Right atrium auricular region (tissue), 2 donors: ENCODE data around the gene PNPLA6. TPM values are rescaled to one million over a fixed set of nuclear protein-coding genes. Genes with fewer than 3 reads are reported as not detected.

Experiments used
- DNase-seq: peaks from one replicate; pipeline ENCODE4 v3.0.0-alpha.2; 2019; ENCODE audit warnings: low spot score
- H3K27ac ChIP-seq, 2 donors: fragments of 200-600 bp; sonication (generic); 1 replicate in 1 of 2; 2 replicates in 1 of 2; pipeline ENCODE4 v1.5.1; 2016 to 2019
- H3K27me3 ChIP-seq, 2 donors: fragments of 200-600 bp; sonication (generic); one replicate each; pipeline versions ENCODE4 v1.5.1 to v1.6.0; 2017 to 2019
- H3K36me3 ChIP-seq: fragments of 200-600 bp; sonication (generic); one replicate; pipeline ENCODE4 v1.5.1; 2016
- H3K4me1 ChIP-seq, 2 donors: fragments of 200-600 bp; sonication (generic); one replicate each; pipeline versions ENCODE4 v1.5.1 to v1.6.0; 2017 to 2019
- H3K4me3 ChIP-seq, 2 donors: fragments of 200-600 bp; sonication (generic); 1 replicate in 1 of 2; 2 replicates in 1 of 2; pipeline ENCODE4 v1.5.1; 2017 to 2019; ENCODE audit warnings: mild to moderate bottlenecking in 1 of 2, moderate library complexity in 1 of 2
- H3K9me3 ChIP-seq, 2 donors: fragments of 200-600 bp; sonication (generic); one replicate each; pipeline ENCODE4 v1.5.1; 2019
- CTCF ChIP-seq, 2 donors: fragments of 200-600 bp; sonication (generic); IDR thresholded peaks; one replicate each; pipeline ENCODE4 v1.5.1; 2019; ENCODE audit warnings: antibody characterized with exemption in 2 of 2
- total RNA-seq, 2 donors: library from RNA; depleted of rRNA; stranded (reverse); fragments of >200 nt; gene quantifications; one replicate each; pipeline ENCODE4 v1.1.0, GENCODE V29; 2016

Gene PNPLA6
- total RNA-seq, 2 donors from 2014 or later = 45.3 to 70.6 TPM

DNA sequence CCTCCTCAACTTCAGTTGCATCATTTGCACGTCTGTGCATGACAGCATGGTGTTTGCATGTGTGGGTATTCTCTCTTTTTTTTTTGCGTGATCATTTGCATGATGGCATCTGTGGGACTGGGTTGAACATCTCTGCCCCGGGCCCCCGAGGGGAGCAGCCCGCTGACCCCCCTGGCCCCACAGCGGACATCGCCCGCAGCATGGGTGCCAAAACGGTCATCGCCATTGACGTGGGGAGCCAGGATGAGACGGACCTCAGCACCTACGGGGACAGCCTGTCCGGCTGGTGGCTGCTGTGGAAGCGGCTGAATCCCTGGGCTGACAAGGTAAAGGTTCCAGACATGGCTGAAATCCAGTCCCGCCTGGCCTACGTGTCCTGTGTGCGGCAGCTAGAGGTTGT lies 23.1 kb downstream of the PNPLA6 start:
- peaks cover 69% of the 10 kb centered on the region for H3K36me3 ChIP-seq
- TF ChIP-seq CTCF (IDR thresholded peaks at IDR 0.05) = no peak

DNA sequence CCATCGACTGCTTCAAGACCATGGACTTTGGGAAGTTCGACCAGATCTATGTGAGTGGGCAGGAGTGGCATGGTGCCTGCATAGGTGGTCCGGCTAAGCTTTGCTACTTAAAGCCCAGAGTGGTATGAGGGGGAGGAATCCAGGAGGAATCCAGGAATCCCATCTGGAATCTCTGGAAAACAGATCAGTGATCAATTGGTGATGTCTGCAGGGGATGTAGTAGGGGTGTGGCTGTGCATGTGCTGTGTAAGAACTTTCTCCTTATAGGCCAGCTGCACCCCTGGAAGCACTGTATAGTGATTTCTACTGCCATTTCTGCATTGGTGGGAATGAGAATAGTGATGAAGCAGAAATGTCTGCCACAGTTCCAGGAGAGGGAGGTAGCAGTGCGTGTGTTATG lies 23.6 kb downstream of the PNPLA6 start:
- no peaks in the 10 kb centered on the region for H3K27me3 ChIP-seq
- H3K27ac ChIP-seq = no peak overlapping the region
- DNase-seq = no peak
- no peaks in the 10 kb centered on the region for H3K4me1 ChIP-seq
- H3K4me3 ChIP-seq = no peak overlapping the region
- no peak for TF ChIP-seq CTCF (IDR thresholded peaks at IDR 0.05)
- H3K36me3 ChIP-seq = peaks cover 65% of the 10 kb centered on the region
- H3K9me3 ChIP-seq = no peaks in the 10 kb centered on the region

More for the DNA sequence above, 23.1 kb downstream of the PNPLA6 start:
- H3K4me3 ChIP-seq = no peak overlapping the region
- no peaks in the 10 kb centered on the region for H3K27me3 ChIP-seq
- no peaks in the 10 kb centered on the region for H3K9me3 ChIP-seq
- no peak for DNase-seq
- no peak overlapping the region for H3K27ac ChIP-seq
- H3K4me1 ChIP-seq = no peaks in the 10 kb centered on the region

DNA sequence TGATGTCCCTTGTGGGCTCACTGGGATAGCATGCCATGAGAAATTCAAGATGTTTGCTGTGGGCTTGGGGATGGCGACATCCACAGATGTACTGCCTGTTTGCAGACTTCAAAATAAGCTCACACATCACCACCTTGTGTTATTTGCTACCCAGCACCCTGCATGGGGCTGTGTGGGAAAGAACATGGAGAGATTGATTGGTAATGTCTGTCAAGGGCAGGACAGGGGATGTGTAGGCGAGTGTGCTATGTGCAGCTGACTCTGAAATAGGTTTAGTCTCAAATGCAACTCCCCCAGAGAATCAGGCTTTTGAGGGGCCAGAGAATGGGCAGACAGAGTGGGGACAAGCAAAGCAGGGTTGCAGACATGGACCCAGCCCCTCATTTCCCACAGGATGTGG lies 24.7 kb downstream of the PNPLA6 start:
- no peak for DNase-seq
- no peak for TF ChIP-seq CTCF (IDR thresholded peaks at IDR 0.05)
- Histone ChIP-seq H3K27ac (no peak overlapping the region), H3K36me3 (peaks cover 53% of the 10 kb centered on the region), H3K27me3 (no peaks in the 10 kb centered on the region), H3K4me1 (no peaks in the 10 kb centered on the region), H3K9me3 (no peaks in the 10 kb centered on the region), H3K4me3 (no peak overlapping the region)

DNA sequence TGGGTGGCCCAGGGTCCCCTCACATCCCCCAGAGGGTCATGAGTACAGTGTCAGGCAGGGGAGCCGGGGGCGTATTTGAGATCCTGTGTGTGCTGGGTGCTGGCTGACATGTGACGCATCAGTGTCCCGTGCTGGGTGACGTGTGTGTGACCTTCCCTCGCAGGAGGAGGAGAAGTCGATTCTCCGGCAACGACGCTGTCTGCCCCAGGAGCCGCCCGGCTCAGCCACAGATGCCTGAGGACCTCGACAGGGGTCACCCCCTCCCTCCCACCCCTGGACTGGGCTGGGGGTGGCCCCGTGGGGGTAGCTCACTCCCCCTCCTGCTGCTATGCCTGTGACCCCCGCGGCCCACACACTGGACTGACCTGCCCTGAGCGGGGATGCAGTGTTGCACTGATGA lies 25.8 kb downstream of the PNPLA6 start:
- H3K36me3 ChIP-seq = peaks cover 45% of the 10 kb centered on the region
- no peak for TF ChIP-seq CTCF (IDR thresholded peaks at IDR 0.05)
- H3K27ac ChIP-seq = no peak overlapping the region
- H3K4me3 ChIP-seq = no peak overlapping the region
- no peak for DNase-seq
- no peaks in the 10 kb centered on the region for H3K9me3 ChIP-seq
- no peaks in the 10 kb centered on the region for H3K4me1 ChIP-seq
- no peaks in the 10 kb centered on the region for H3K27me3 ChIP-seq

- no peaks in the 10 kb centered on the region for H3K9me3 ChIP-seq
These were observed 27.3 kb downstream of the PNPLA6 start for GRCh38 chr19:7562646-7563393.

More at GRCh38 chr19:7562646-7563393, 27.3 kb downstream of the PNPLA6 start:
- Histone ChIP-seq H3K4me3 (no peak overlapping the region), H3K36me3 (peaks cover 31% of the 10 kb centered on the region), H3K4me1 (no peaks in the 10 kb centered on the region), H3K27me3 (no peaks in the 10 kb centered on the region), H3K27ac (no peak overlapping the region)
- no peak for DNase-seq
- no peak for TF ChIP-seq CTCF (IDR thresholded peaks at IDR 0.05)
